Astrocyte of the spinal cord (primary cell): ENCODE data around the gene OR1J1.

Source experiments
- DNase-seq: peaks from one replicate; pipeline ENCODE4 v3.0.0; 2011; ENCODE audit warnings: low read depth, low spot score
- H3K4me3 ChIP-seq: 2 replicates; pipeline ENCODE4 v1.5.1; 2011; ENCODE audit warnings: low read depth, mild to moderate bottlenecking, low read length, moderate library complexity
- CTCF ChIP-seq: IDR thresholded peaks from 2 replicates; pipeline ENCODE4 v1.5.1; 2012; ENCODE audit warnings: low read depth, mild to moderate bottlenecking, low read length, inconsistent platforms
- in situ Hi-C: cut with HindIII; loops from 2 replicates; pipeline ENCODE4 v1.10.0; 2017; ENCODE audit warnings: low sequenced_read_pairs

OR1J1 gene

GRCh38 chr9:122453677-122454135 lies 24.0 kb downstream of the OR1J1 start:
- no peak overlapping the region for H3K4me3 ChIP-seq
- in situ Hi-C loops = no loop called here
- no peak for TF ChIP-seq CTCF
- no peak for DNase-seq

- in situ Hi-C loops = no loop called here
Observed at GRCh38 chr9:122446819-122447484, 30.8 kb downstream of the OR1J1 start.

GRCh38 chr9:122445155-122445749 lies 32.5 kb downstream of the OR1J1 start:
- peak; percentile 75 for DNase-seq
- in situ Hi-C loops = no loop called here
- H3K4me3 ChIP-seq = no peak overlapping the region
- no peak for TF ChIP-seq CTCF

More at GRCh38 chr9:122446819-122447484, 30.8 kb downstream of the OR1J1 start:
- H3K4me3 ChIP-seq = no peak overlapping the region
- TF ChIP-seq CTCF = no peak
- no peak for DNase-seq

- peak; percentile 53 for DNase-seq
- no peak for TF ChIP-seq CTCF
- no peak overlapping the region for H3K4me3 ChIP-seq
- in situ Hi-C loops = no loop called here
Observed at GRCh38 chr9:122444041-122444733, 33.5 kb downstream of the OR1J1 start.

- H3K4me3 ChIP-seq = no peak overlapping the region
- DNase-seq = no peak
- in situ Hi-C loops = no loop called here
- no peak for TF ChIP-seq CTCF
Observed at GRCh38 chr9:122442568-122442967, 35.2 kb downstream of the OR1J1 start.
